WERI-Rb-1 (cell line): Measurements from ENCODE around the gene PCYOX1L.
A peak's percentile ranks its signal among the peaks of the same experiment; 100 is the strongest.
"Not testable (repeated sequence)": the region's sequence is repeated elsewhere in the genome, so short reads cannot be mapped to it uniquely, and the experiment has no call there.

Source experiments
- DNase-seq: peaks from one replicate; pipeline ENCODE4 v3.0.0-alpha.2; 2020
- H3K27ac ChIP-seq: fragments of 250-450 bp; sonication (Bioruptor Pico); 2 replicates; pipeline ENCODE4 v1.5.1; 2020; ENCODE audit warnings: mild to moderate bottlenecking, moderate library complexity
- H3K27me3 ChIP-seq: fragments of 250-450 bp; sonication (Bioruptor Pico); 2 replicates; pipeline ENCODE4 v1.5.1; 2021; ENCODE audit warnings: mild to moderate bottlenecking, low read depth, moderate library complexity; ENCODE audit not compliant: insufficient read depth, severe bottlenecking
- H3K36me3 ChIP-seq: fragments of 250-450 bp; sonication (Bioruptor Pico); 2 replicates; pipeline ENCODE4 v1.5.1; 2020; ENCODE audit warnings: mild to moderate bottlenecking, moderate library complexity
- H3K4me3 ChIP-seq: 2 replicates; pipeline ENCODE4 v1.5.1; 2011; ENCODE audit warnings: low read depth, mild to moderate bottlenecking, control low read depth, low read length
- H3K9me3 ChIP-seq: fragments of 250-450 bp; sonication (Bioruptor Pico); 2 replicates; pipeline ENCODE4 v1.5.1; 2021; ENCODE audit warnings: mild to moderate bottlenecking, moderate library complexity; ENCODE audit not compliant: severe bottlenecking
- TF ChIP-seq, protein P1 (sequence below): IDR thresholded peaks from 2 replicates; pipeline ENCODE4 v1.5.1; 2011; ENCODE audit warnings: low read depth, mild to moderate bottlenecking, control low read depth, inconsistent platforms, low read length

Gene PCYOX1L

DNA sequence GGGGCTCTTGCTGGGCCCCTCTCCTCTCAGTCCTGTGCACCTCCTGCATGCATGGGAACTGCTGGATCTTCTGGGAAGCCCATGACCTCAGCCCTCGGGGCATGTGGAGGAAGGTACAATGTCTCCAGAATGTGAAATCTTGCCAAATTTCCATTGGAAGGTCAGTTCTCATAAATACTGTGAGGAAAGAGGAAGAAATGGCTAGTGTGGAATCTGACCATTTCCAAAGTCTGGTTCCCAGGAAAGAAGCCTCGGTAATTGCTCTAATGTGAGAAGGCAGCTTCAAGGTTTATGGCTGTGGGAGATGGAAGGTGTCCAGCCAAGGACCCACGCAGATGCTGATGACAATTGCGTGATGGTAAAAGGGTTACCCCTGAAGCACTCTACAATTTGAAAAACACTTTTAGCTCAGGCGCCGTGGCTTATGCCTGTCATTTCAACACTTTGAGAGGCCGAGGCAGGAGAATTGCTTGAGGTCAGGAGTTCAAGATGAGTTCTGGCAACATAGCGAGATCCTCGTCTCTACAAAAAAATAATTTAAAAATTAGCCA lies 29.3 kb downstream of the PCYOX1L start:
- TF ChIP-seq, protein P1, sequence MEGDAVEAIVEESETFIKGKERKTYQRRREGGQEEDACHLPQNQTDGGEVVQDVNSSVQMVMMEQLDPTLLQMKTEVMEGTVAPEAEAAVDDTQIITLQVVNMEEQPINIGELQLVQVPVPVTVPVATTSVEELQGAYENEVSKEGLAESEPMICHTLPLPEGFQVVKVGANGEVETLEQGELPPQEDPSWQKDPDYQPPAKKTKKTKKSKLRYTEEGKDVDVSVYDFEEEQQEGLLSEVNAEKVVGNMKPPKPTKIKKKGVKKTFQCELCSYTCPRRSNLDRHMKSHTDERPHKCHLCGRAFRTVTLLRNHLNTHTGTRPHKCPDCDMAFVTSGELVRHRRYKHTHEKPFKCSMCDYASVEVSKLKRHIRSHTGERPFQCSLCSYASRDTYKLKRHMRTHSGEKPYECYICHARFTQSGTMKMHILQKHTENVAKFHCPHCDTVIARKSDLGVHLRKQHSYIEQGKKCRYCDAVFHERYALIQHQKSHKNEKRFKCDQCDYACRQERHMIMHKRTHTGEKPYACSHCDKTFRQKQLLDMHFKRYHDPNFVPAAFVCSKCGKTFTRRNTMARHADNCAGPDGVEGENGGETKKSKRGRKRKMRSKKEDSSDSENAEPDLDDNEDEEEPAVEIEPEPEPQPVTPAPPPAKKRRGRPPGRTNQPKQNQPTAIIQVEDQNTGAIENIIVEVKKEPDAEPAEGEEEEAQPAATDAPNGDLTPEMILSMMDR, result no peak
- peak overlapping the region; percentile 64; the same call in 1 of the 2 replicates for H3K27ac ChIP-seq
- no peak overlapping the region for H3K4me3 ChIP-seq
- H3K9me3 ChIP-seq, result no peaks in the 10 kb centered on the region
- H3K27me3 ChIP-seq, result no peaks in the 10 kb centered on the region
- no peaks in the 10 kb centered on the region for H3K36me3 ChIP-seq
- no peak for DNase-seq

DNA sequence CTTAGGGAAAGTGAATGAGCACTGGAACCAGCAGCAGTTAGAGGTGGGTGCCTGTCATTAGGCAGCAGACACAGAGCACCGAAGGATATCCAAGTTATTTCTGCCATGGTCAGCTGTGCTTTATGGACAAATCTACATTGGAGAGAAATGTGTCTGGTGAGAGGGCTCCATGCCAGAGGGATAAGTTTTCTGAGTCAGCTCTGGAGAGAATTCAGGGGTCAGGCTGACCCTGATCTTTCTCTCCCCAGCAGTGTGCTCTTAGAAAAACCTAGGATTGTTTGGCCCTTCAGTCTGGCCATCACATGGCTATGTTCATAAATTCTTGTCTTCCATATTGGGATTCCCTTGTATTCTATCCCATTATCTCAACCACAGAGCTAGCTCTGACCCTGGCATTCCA lies 30.1 kb downstream of the PCYOX1L start:
- H3K27ac ChIP-seq, result no peak overlapping the region
- H3K4me3 ChIP-seq, result no peak overlapping the region
- H3K27me3 ChIP-seq, result no peaks in the 10 kb centered on the region
- no peaks in the 10 kb centered on the region for H3K9me3 ChIP-seq
- no peaks in the 10 kb centered on the region for H3K36me3 ChIP-seq
- TF ChIP-seq, protein P1, result no peak
- DNase-seq, result no peak

DNA sequence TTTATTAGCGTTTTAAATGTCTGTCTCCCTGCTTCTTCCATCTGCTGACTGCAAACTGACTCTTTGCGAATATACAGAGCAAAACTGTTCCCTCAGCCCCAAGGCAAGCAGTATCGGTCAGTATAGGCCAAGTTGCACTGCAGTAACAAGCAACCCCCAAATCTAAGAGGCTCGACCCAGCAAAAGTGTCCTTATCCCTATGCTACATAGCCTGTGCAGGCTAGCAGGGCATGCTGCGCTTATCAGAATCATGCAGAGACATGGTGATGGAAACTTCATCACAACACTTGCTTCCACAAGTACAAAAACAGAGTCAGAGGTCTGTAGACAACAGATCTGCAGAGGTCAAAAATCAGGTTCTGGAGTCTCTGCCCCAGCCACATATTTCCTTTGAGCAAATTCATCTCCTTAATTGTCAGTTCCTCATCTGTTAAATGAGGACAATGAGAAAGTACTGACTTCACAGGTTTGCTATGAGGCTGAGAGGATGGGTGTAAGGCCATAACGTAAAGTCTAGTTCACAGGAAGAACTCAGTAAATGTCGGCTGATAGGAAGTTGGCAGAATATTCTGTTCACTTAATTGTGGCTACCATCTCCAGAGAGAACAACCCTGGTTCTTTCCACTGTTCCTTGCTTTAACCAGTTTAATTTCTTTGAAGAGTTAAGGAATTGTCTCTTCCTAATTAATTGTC lies 30.8 kb downstream of the PCYOX1L start:
- TF ChIP-seq, protein P1, result no peak
- no peaks in the 10 kb centered on the region for H3K27me3 ChIP-seq
- H3K27ac ChIP-seq, result peak overlapping the region; percentile 39
- no peaks in the 10 kb centered on the region for H3K9me3 ChIP-seq
- no peak for DNase-seq
- H3K36me3 ChIP-seq, result no peaks in the 10 kb centered on the region
- no peak overlapping the region for H3K4me3 ChIP-seq

DNA sequence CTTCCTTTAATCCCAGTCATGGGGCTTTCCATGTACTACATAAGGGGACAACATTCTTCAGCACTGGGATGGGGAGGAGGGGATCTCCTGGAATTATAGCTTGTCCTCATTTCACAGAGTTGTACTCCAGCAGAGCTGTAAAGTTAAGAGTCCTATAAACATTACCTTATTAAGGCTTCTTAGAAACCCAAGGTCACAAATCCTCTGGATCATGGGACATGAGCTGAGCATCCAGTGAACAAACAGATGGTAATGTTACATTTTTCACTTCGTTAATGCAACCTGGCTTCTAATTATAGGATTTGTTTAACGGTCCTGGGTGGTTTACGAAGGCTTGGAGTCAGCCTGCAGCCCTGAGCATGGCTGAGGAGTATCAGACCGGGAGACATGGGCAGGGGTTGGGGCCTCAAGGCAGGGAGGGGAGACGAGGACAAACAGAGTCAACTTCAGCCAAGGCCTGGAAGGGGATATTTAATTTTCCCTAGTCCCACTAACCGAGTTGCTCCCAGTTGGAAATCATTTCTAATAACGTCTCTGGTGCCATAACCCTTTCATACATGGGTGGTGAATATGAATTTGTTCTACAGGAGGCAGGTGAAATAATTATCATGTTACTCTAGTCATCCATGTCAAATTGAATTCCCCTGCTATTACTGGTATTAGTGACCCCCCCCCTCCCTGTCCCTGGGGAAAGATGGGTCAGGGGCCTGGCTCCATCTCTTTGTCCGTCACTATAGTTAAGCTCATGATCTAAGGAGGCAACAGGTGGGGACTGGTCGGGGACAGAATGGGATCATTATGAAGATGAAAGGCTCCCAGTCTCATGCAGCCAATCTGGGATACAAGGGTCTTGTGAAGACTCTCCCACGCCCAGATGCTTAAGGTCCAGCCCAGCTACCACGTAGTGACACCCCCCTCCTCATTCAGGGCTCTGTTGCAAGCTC lies 32.0 kb downstream of the PCYOX1L start:
- TF ChIP-seq, protein P1, result no peak

DNA sequence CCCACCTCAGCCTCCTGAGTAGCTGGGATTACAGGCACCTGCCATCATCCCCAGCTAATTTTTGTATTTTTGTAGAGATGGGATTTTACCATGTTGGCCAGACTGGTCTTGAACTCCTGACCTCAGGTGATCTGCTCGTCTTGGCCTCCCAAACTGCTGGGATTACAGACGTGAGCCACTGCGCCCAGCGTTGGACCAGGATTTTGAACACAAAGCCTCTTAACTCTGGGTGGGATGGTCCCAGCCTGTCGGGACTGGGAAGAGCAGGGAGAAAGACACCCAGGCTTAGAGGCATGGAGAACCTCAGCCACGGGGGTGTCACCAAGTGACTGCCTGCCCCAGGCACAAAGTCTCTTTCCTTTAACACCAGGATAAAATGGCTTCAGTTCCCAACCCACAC lies 33.2 kb downstream of the PCYOX1L start:
- H3K4me3 ChIP-seq, H3K9me3 ChIP-seq, H3K27me3 ChIP-seq, H3K36me3 ChIP-seq: not testable (repeated sequence)
- peak; percentile 91 for DNase-seq
- peak overlapping the region; percentile 68 for H3K27ac ChIP-seq

More for the DNA sequence above, 32.0 kb downstream of the PCYOX1L start:
- peak overlapping the region; percentile 68 for H3K27ac ChIP-seq
- no peaks in the 10 kb centered on the region for H3K9me3 ChIP-seq
- peak; percentile 94 for DNase-seq
- H3K36me3 ChIP-seq, result no peaks in the 10 kb centered on the region
- H3K27me3 ChIP-seq, result no peaks in the 10 kb centered on the region
- H3K4me3 ChIP-seq, result no peak overlapping the region

DNA sequence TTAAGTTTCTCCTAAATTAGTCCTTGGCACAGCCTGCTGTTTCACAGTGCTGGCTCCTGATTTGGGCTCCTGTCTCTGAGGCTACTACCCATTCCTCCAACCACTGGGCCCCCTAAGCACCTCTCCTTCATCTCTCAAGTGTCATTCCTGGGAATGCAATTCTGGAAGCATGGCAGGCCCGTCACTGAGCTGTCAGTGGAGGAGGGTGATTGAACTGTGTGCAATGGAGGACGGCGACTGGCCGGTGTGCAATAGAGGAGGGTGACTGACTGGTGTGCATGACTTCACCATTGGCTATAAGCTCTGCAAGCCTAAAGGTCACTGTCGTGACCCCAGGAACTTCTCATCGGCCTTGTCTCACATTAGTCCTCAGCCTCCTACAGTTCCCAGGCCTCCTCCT lies 33.7 kb downstream of the PCYOX1L start:
- DNase-seq, result peak; percentile 25
- no peak overlapping the region for H3K4me3 ChIP-seq
- TF ChIP-seq, protein P1, result no peak
- H3K36me3 ChIP-seq, result no peaks in the 10 kb centered on the region
- peak overlapping the region; percentile 68 for H3K27ac ChIP-seq
- H3K27me3 ChIP-seq, result no peaks in the 10 kb centered on the region
- no peaks in the 10 kb centered on the region for H3K9me3 ChIP-seq
